Endothelial cell of umbilical vein (primary cell): ENCODE measurements around the gene FHOD3. TPM values are rescaled to one million over a fixed set of nuclear protein-coding genes. Genes with fewer than 3 reads are reported as not detected.

Experiments
- BruUV-seq: library from RNA; stranded (reverse); fragments of 400-500 nt; replicated peaks from 2 replicates; lab custom pipeline; 2021; lab: Mats Ljungman, UMichigan
- CTCF ChIA-PET: fragments of 300-600, 350-600 bp; sonication (Branson Sonifier 250); formaldehyde crosslinking; loops from one replicate; lab custom pipeline; 2021; ENCODE audit warnings: antibody characterized with exemption, inconsistent platforms; lab: Charles Lee
- POLR2A ChIA-PET: fragments of 300-600, 350-600 bp; sonication (Branson Sonifier 250); formaldehyde crosslinking; loops from one replicate; lab custom pipeline; 2021; ENCODE audit warnings: antibody characterized with exemption, inconsistent platforms; lab: Charles Lee
- DNase-seq: peaks from one replicate; pipeline ENCODE4 v3.0.0-alpha.2; 2011; ENCODE audit warnings: low read depth, low spot score
- FAIRE-seq: peaks from 2 replicates; lab custom pipeline; 2011; peaks lifted over from hg19 to GRCh38; lab: Jason Lieb, UNC
- H2AFZ ChIP-seq: 2 replicates; pipeline ENCODE4 v1.6.0; 2012; ENCODE audit warnings: low read depth, low read length, control low read depth, inconsistent platforms
- H3K27ac ChIP-seq: 2 replicates; pipeline ENCODE4 v1.5.1; 2011; ENCODE audit warnings: low read depth, mild to moderate bottlenecking, control low read depth, low read length, moderate library complexity; ENCODE audit not compliant: insufficient read depth
- H3K27me3 ChIP-seq, 2 experiments: 2 replicates each; pipeline versions ENCODE4 v1.6.0 to v1.6.1; 2011; ENCODE audit warnings: low read length in 2 of 2, mixed read lengths in 1 of 2; ENCODE audit not compliant: control insufficient read depth in 2 of 2, insufficient read depth in 2 of 2
- H3K36me3 ChIP-seq, 2 experiments: 2 replicates in 1 of 2; 3 replicates in 1 of 2; pipeline ENCODE4 v1.5.1; 2011; ENCODE audit warnings: low read length in 2 of 2, mild to moderate bottlenecking in 1 of 2, moderate library complexity in 1 of 2; ENCODE audit not compliant: control insufficient read depth in 2 of 2, insufficient read depth in 2 of 2; ENCODE audit errors: extremely low read depth in 1 of 2
- H3K4me1 ChIP-seq: 3 replicates; pipeline ENCODE4 v1.5.1; 2011; ENCODE audit warnings: mild to moderate bottlenecking, low read length; ENCODE audit not compliant: control insufficient read depth, insufficient read depth; ENCODE audit errors: extremely low read depth
- H3K4me2 ChIP-seq: 2 replicates; pipeline ENCODE4 v1.6.1; 2011; ENCODE audit warnings: low read length, control low read depth, mixed read lengths; ENCODE audit not compliant: insufficient read depth
- H3K4me3 ChIP-seq, 3 experiments: fragments of 200-600 bp in 1 of 3; sonication (generic), shearing (Covaris generic) in 1 of 3; replicated peaks in 1 of 3; 2 replicates each; pipeline ENCODE4 v1.5.1; 2011 to 2016; ENCODE audit warnings: control low read depth in 3 of 3, low read length in 3 of 3, mild to moderate bottlenecking in 2 of 3, inconsistent platforms in 1 of 3, low read depth in 1 of 3, moderate library complexity in 1 of 3; ENCODE audit not compliant: insufficient read depth in 1 of 3
- H3K79me2 ChIP-seq: 2 replicates; pipeline ENCODE4 v1.6.0; 2012; ENCODE audit warnings: low read length, inconsistent platforms; ENCODE audit not compliant: control insufficient read depth, insufficient read depth
- H3K9ac ChIP-seq: replicated peaks from 2 replicates; pipeline ENCODE3; 2011; ENCODE audit warnings: low read length, control low read depth; ENCODE audit not compliant: insufficient read depth; ENCODE audit errors: extremely low read depth
- H3K9me1 ChIP-seq: replicated peaks from 3 replicates; pipeline ENCODE4 v1.6.0; 2011; ENCODE audit warnings: mild to moderate bottlenecking, low read length; ENCODE audit not compliant: control insufficient read depth, insufficient read depth; ENCODE audit errors: extremely low read depth
- H3K9me3 ChIP-seq: replicated peaks from 2 replicates; pipeline ENCODE4 v1.5.1; 2012; ENCODE audit warnings: low read length, inconsistent platforms; ENCODE audit not compliant: control insufficient read depth, insufficient read depth
- H4K20me1 ChIP-seq: replicated peaks from 2 replicates; pipeline ENCODE3; 2011; ENCODE audit warnings: mild to moderate bottlenecking, low read length; ENCODE audit not compliant: control insufficient read depth, insufficient read depth; ENCODE audit errors: extremely low read depth
- CTCF ChIP-seq, 2 donors: IDR thresholded peaks; 1 replicate in 1 of 2; 2 replicates in 1 of 2; pipeline ENCODE4 v1.5.1; 2011; ENCODE audit warnings: low read length in 2 of 2, mild to moderate bottlenecking in 2 of 2, moderate library complexity in 2 of 2, control low read depth in 1 of 2, inconsistent platforms in 1 of 2, low read depth in 1 of 2; ENCODE audit not compliant: insufficient read depth in 1 of 2; ENCODE audit errors: extremely low read depth in 1 of 2
- EZH2 ChIP-seq: IDR thresholded peaks from 2 replicates; pipeline ENCODE4 v1.6.1; 2012; ENCODE audit warnings: borderline replicate concordance, low read depth, mild to moderate bottlenecking, moderate library complexity, low read length, inconsistent platforms; ENCODE audit not compliant: severe bottlenecking
- FOS ChIP-seq: IDR thresholded peaks from 2 replicates; pipeline ENCODE4 v1.6.1; 2011; ENCODE audit warnings: mild to moderate bottlenecking, low read length, moderate library complexity, borderline replicate concordance; ENCODE audit not compliant: insufficient read depth
- GATA2 ChIP-seq: IDR thresholded peaks from 2 replicates; pipeline ENCODE4 v1.7.0; 2011; ENCODE audit warnings: low read depth, mild to moderate bottlenecking, moderate library complexity, mixed read lengths, low read length; ENCODE audit not compliant: insufficient read length, insufficient read depth
- JUN ChIP-seq: IDR thresholded peaks from 2 replicates; pipeline ENCODE4 v1.6.1; 2011; ENCODE audit warnings: borderline replicate concordance, low read depth; ENCODE audit not compliant: insufficient read length, insufficient read depth
- MYC ChIP-seq: IDR thresholded peaks from one replicate; pipeline ENCODE4 v1.6.1; 2011; ENCODE audit warnings: mild to moderate bottlenecking, low read depth, low read length
- POLR2A ChIP-seq: IDR thresholded peaks from 2 replicates; pipeline ENCODE4 v1.6.1; 2012; ENCODE audit warnings: low read depth, mild to moderate bottlenecking, control low read depth, low read length
- POLR2AphosphoS5 ChIP-seq: IDR thresholded peaks from 2 replicates; pipeline ENCODE4 v1.6.1; 2012; ENCODE audit warnings: low read depth, mild to moderate bottlenecking, control low read depth, low read length, moderate library complexity; ENCODE audit not compliant: insufficient read depth
- dilution Hi-C: fragments of 300-500 bp; cut with MboI; formaldehyde crosslinking; loops from one replicate; pipeline ENCODE4 v1.15.0; 2019; ENCODE audit warnings: low sequenced_read_pairs; ENCODE audit not compliant: extremely low pct_ligation_motif_present
- intact Hi-C: fragments of 100-400 bp; cut with micrococcal nuclease; formaldehyde crosslinking; loops from one replicate; pipeline ENCODE4 v1.10.0; 2022
- polyA plus RNA-seq, 4 experiments: library from polyadenylated mRNA; depleted of rRNA in 3 of 4; stranded (reverse) in 3 of 4; unstranded in 1 of 4; fragments of >200 nt; gene quantifications; 2 replicates each; pipeline versions ENCODE4 v1.2.1 to v1.2.3, GENCODE V29; 2011 to 2012; ENCODE audit warnings: missing spikeins in 1 of 4
- total RNA-seq: library from RNA; stranded (reverse); gene quantifications from 2 replicates; pipeline ENCODE4 v1.2.3, GENCODE V29; 2021
- TF ChIP-seq, protein P1 (sequence below): IDR thresholded peaks from 2 replicates; pipeline ENCODE4 v1.6.1; 2011; ENCODE audit not compliant: insufficient read depth, insufficient read length

Gene FHOD3
- total and polyA plus RNA-seq, 2 donors (not counting 3 experiments of a cell fraction or from before 2014, with no cell fraction given), result 0.06 to 1.5 TPM

GRCh38 chr18:36340246-36340645, 42.7 kb downstream of the FHOD3 start:
- intact Hi-C loops, result no loop called here
- Histone ChIP-seq H4K20me1 (no peaks in the 10 kb centered on the region), H3K4me1 (no peaks in the 10 kb centered on the region), H3K9me3 (no peaks in the 10 kb centered on the region), H3K27me3 (no peaks in the 10 kb centered on the region), H3K9ac (no peak overlapping the region), H3K27ac (no peak overlapping the region), H3K4me3 (no peak overlapping the region), H2AFZ (no peak overlapping the region), H3K9me1 (no peaks in the 10 kb centered on the region), H3K36me3 (no peaks in the 10 kb centered on the region), H3K79me2 (no peaks in the 10 kb centered on the region), H3K4me2 (no peak overlapping the region)
- TF ChIP-seq MYC, result no peak
- no peak for TF ChIP-seq EZH2
- no peak for TF ChIP-seq GATA2
- TF ChIP-seq, protein P1, sequence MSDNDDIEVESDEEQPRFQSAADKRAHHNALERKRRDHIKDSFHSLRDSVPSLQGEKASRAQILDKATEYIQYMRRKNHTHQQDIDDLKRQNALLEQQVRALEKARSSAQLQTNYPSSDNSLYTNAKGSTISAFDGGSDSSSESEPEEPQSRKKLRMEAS, result no peak
- TF ChIP-seq POLR2A, result no peak
- TF ChIP-seq POLR2AphosphoS5, result no peak
- TF ChIP-seq CTCF (IDR thresholded peaks at IDR 0.05; ENCODE audit: extremely low read depth in 1 of 2, insufficient read depth in 1 of 2, low read depth in 1 of 2, low read length in 2 of 2), result no peak
- no peak for TF ChIP-seq FOS
- TF ChIP-seq JUN, result no peak
- DNase-seq (no peak), FAIRE-seq (no peak)
- dilution Hi-C loops, result no loop called here
- ChIA-PET POLR2A (no interaction called here), CTCF (interaction anchor here (1.2 kb wide), 2 partner anchors 11 to 56 kb away, joined by 3 read pairs; no protein-coding TSS in a partner anchor)
- BruUV-seq, result no TSS peak
